Measurements from ENCODE around the gene PTGES3. TPM values are rescaled to one million over a fixed set of nuclear protein-coding genes. Genes with fewer than 3 reads are reported as not detected.

Gene PTGES3
- total and polyA plus RNA-seq, 2 of the 8 experiments (the other 6 are each of a cell fraction or from before 2014, with no cell fraction given): 111 to 464 TPM

DNA sequence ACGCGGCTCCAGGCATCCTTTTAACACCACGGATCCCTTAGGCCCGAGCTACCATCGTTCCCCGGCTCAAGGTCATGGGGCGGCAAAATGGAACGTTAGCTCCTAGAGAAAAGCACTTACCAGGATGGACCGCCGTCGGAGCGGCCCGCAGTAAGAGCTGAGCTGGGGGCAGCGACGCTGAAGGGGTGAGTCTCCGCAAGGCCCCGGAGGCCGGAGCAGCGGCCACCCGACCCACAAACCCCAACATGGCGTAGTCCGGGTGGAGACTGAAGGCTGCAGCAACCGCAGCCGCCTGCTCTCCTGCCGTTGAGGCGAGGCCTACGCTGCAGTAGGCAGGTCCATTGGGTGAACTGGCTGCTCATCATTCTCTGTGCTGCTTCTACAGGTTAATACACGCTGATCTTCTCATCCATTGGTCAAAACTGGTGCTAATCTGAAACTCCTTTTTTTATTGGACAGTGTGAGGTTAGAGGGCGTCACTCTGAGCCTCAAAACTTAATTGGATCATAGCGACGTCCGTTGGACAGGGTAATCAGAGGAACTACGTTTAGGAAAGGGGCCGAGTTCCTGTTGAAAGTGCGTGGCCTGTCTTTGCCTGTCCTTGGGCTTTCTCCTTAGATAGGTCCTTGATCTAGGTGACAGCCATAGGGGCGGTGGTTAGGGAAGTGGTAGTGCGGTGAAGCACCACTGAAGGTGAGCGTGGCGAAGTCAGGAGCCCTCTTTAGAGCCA lies 42.2 kb downstream of the PTGES3 start, which contains the start of gene ATP5F1B:
Gene ATP5F1B (minus strand): TSS at position 268 of the 730 bp plus-strand sequence. CDS start 21 bp downstream, at position 247.
- Histone ChIP-seq H3K27me3 (replicated peaks in 1 of 4; ENCODE audit: control insufficient read depth in 3 of 4, extremely low read depth in 1 of 4, insufficient read depth in 3 of 4, low read length in 3 of 4) (no peaks in the 10 kb centered on the region), H4K8ac (ENCODE audit: extremely low read depth, insufficient read depth, low read length) (peak within 1 kb of the TSS; percentile 97), H3K36me3 (ENCODE audit: control insufficient read depth in 2 of 4, insufficient read depth in 4 of 4, low read length in 3 of 4) (peaks cover 22 to 41% (median 29%) of the 10 kb centered on the region in 4 experiments), H2BK5ac (ENCODE audit: low read depth, low read length) (peak within 1 kb of the TSS; percentile 94), H4K91ac (replicated peaks; ENCODE audit: insufficient read length, low read length) (peak within 1 kb of the TSS; percentile 75), H3K79me2 (ENCODE audit: control insufficient read depth in 1 of 2, insufficient read depth in 2 of 2, low read length in 2 of 2) (peaks cover 14 to 34% of the 10 kb centered on the region in 2 experiments), H2BK20ac (ENCODE audit: low read length) (no peak within 1 kb of the TSS), H3K23ac (ENCODE audit: insufficient read length) (no peak within 1 kb of the TSS), H2AK5ac (ENCODE audit: low read depth, low read length) (peak within 1 kb of the TSS; percentile 71; the same call in 1 of the 2 replicates), H4K20me1 (replicated peaks in 1 of 2; ENCODE audit: control insufficient read depth in 1 of 2, insufficient read depth in 2 of 2, low read length in 2 of 2) (peaks cover 8 to 15% of the 10 kb centered on the region in 2 experiments), H3K18ac (ENCODE audit: extremely low read depth, low read length) (peak within 1 kb of the TSS; percentile 81), H3K9me3 (ENCODE audit: insufficient read depth in 2 of 2, low read depth in 1 of 2, low read length in 1 of 2) (no peaks in the 10 kb centered on the region), H2BK120ac (replicated peaks; ENCODE audit: low read depth, low read length) (no peak within 1 kb of the TSS), H3K4me3 (ENCODE audit: extremely low read depth in 1 of 4, insufficient read depth in 2 of 4, low read depth in 3 of 4, low read length in 4 of 4) (peak within 1 kb of the TSS; percentile 90 to 99 (median 97)), H4K5ac (ENCODE audit: insufficient read length, low read depth, low read length) (peak within 1 kb of the TSS; percentile 72), H3K56ac (replicated peaks; ENCODE audit: insufficient read length, low read depth, low read length) (peak within 1 kb of the TSS; percentile 82), H3K79me1 (ENCODE audit: low read depth, low read length) (peaks cover 2% of the 10 kb centered on the region), H3K4me1 (replicated peaks in 1 of 4; ENCODE audit: control insufficient read depth in 3 of 4, insufficient read depth in 4 of 4, low read length in 3 of 4) (no peaks in the 10 kb centered on the region), H2AFZ (ENCODE audit: low read length) (peak within 1 kb of the TSS; percentile 41; the same call in 1 of the 2 replicates), H3K14ac (ENCODE audit: insufficient read length) (peak within 1 kb of the TSS; percentile 68), H2BK15ac (ENCODE audit: low read length) (no peak within 1 kb of the TSS), H3K9ac (replicated peaks in 1 of 4; ENCODE audit: extremely low read depth in 1 of 4, low read depth in 3 of 4, low read length in 3 of 4) (peak within 1 kb of the TSS; percentile 89 to 97 (median 93)), H3K23me2 (ENCODE audit: low read depth, low read length) (peaks cover 8% of the 10 kb centered on the region; the same call in 1 of the 2 replicates), H2BK12ac (ENCODE audit: low read depth, low read length) (peak within 1 kb of the TSS; percentile 60; the same call in 1 of the 2 replicates), H3K4ac (replicated peaks; ENCODE audit: insufficient read length, low read depth, low read length) (peak within 1 kb of the TSS; percentile 41), H3K27ac (ENCODE audit: low read depth, low read length) (peak within 1 kb of the TSS; percentile 95), H3K4me2 (ENCODE audit: insufficient read depth in 1 of 2, low read depth in 2 of 2, low read length in 2 of 2) (peak within 1 kb of the TSS; percentile 61 to 82)
- FAIRE-seq: peak; percentile 95
- DNase-seq (ENCODE audit: low read depth in 1 of 2, low spot score in 2 of 2): peak; percentile 88 to 96
- ChIA-PET POLR2A (ENCODE audit: partially characterized antibody) (interaction anchor here (0.9 to 10.3 kb wide), 21 partner anchors 11 to 185 kb away, joined by 3 to 130 read pairs (median 5); partner anchors contain the start of genes BAZ2A, NACA and PTGES3), CTCF (ENCODE audit: partially characterized antibody) (interaction anchor here (0.5 to 4.3 kb wide), 6 partner anchors 10 to 780 kb away, joined by 3 to 29 read pairs (median 4); no protein-coding TSS in a partner anchor)
- 2% methylated on average over 39 of the region's 39 CpGs; no CpG with 5 or more reads in 1 of the 2 experiments for WGBS, 2 experiments (ENCODE audit: extremely low coverage in 1 of 2, insufficient coverage in 1 of 2, insufficient read length in 1 of 2, insufficient replicate concordance in 2 of 2, low coverage in 1 of 2, low lambda C conversion rate in 2 of 2, missing lambda C conversion rate in 1 of 2)
- TF ChIP-seq POLR2A (IDR thresholded peaks at IDR 0.05; ENCODE audit: control extremely low read depth in 1 of 2, low read depth in 2 of 2, low read length in 2 of 2): peak; percentile 98 to 99
- peak; percentile 40 for TF ChIP-seq KDM4A (IDR thresholded peaks at IDR 0.05; ENCODE audit: low read depth, low read length, severe bottlenecking)
- TF ChIP-seq POLR2AphosphoS5 (IDR thresholded peaks at IDR 0.05; ENCODE audit: low read depth, low read length): peak; percentile 97
- no peak for TF ChIP-seq SRF (IDR thresholded peaks at IDR 0.05; ENCODE audit: low read depth, low read length)
- TF ChIP-seq SP2 (IDR thresholded peaks at IDR 0.05; ENCODE audit: low read length): peak; percentile 99
- TF ChIP-seq SAP30 (IDR thresholded peaks at IDR 0.05; ENCODE audit: insufficient read depth, insufficient replicate concordance, low read length): no peak
- TF ChIP-seq RFX5 (IDR thresholded peaks at IDR 0.05; ENCODE audit: borderline replicate concordance, low read depth, low read length): no peak
- TF ChIP-seq RNF2 (IDR thresholded peaks at IDR 0.05; ENCODE audit: borderline replicate concordance, low read depth, low read length, missing control alignments, poor library complexity, severe bottlenecking): no peak
- peak; percentile 97 for TF ChIP-seq CHD2 (IDR thresholded peaks at IDR 0.05; ENCODE audit: low read length)
- peak in 1 of 2 experiments; percentile 24; a peak in 1 of 4 replicates for TF ChIP-seq HDAC2 (IDR thresholded peaks at IDR 0.05; ENCODE audit: borderline replicate concordance in 1 of 2, low read depth in 2 of 2, low read length in 2 of 2)
- TF ChIP-seq TBP (IDR thresholded peaks at IDR 0.05; ENCODE audit: low read depth, low read length): peak; percentile 97
